ENCODE results near the gene PTPDC1. TPM values are rescaled to one million over a fixed set of nuclear protein-coding genes. Genes with fewer than 3 reads are reported as not detected.

Gene PTPDC1
- total and polyA plus RNA-seq, 7 experiments from 2014 or later: 2.5 to 8.5 (median 4.4) TPM

GRCh38 chr9:94156348-94157049, 72.2 kb downstream of the PTPDC1 start:
- peaks cover 10 to 35% (median 23%) of the 10 kb centered on the region in 7 donors for H3K4me1 Mint-ChIP-seq
- CTCF ChIA-PET: interaction anchor here (1.2 kb wide), 1 partner anchor 92 kb away, joined by 3 read pairs; no protein-coding TSS in a partner anchor
- intact Hi-C loops (cut with micrococcal nuclease): no loop called here
- peak overlapping the region in 2 of 9 donors; percentile 46 to 57 for H3K27ac Mint-ChIP-seq
- DNase-seq: no peak
- Histone ChIP-seq H3K4me1 (ENCODE audit: control insufficient read depth in 2 of 2, insufficient read depth in 2 of 2, low read length in 2 of 2) (peaks cover 0 to 15% of the 10 kb centered on the region in 2 donors), H3K27me3 (ENCODE audit: control insufficient read depth in 2 of 2, insufficient read depth in 2 of 2, low read length in 2 of 2) (no peaks in the 10 kb centered on the region), H3K4me3 (ENCODE audit: low read length) (no peak overlapping the region), H3K27ac (ENCODE audit: low read depth, low read length) (no peak overlapping the region), H3K9me3 (ENCODE audit: control insufficient read depth in 2 of 3, low read length in 3 of 3) (no peaks in the 10 kb centered on the region), H3K36me3 (ENCODE audit: control insufficient read depth in 2 of 3, insufficient read depth in 3 of 3, low read length in 3 of 3) (no peaks in the 10 kb centered on the region)
- no peak for ATAC-seq
- H3K9me3 Mint-ChIP-seq: peaks cover 0 to 10% (median 6%) of the 10 kb centered on the region in 11 donors
- H3K36me3 Mint-ChIP-seq: peaks cover 2 to 7% (median 5%) of the 10 kb centered on the region in 5 donors
- no peak overlapping the region for H3K4me3 Mint-ChIP-seq
- peaks cover 0 to 3% (median 0%) of the 10 kb centered on the region in 5 donors for H3K27me3 Mint-ChIP-seq
- POLR2A ChIA-PET: no interaction called here

DNA sequence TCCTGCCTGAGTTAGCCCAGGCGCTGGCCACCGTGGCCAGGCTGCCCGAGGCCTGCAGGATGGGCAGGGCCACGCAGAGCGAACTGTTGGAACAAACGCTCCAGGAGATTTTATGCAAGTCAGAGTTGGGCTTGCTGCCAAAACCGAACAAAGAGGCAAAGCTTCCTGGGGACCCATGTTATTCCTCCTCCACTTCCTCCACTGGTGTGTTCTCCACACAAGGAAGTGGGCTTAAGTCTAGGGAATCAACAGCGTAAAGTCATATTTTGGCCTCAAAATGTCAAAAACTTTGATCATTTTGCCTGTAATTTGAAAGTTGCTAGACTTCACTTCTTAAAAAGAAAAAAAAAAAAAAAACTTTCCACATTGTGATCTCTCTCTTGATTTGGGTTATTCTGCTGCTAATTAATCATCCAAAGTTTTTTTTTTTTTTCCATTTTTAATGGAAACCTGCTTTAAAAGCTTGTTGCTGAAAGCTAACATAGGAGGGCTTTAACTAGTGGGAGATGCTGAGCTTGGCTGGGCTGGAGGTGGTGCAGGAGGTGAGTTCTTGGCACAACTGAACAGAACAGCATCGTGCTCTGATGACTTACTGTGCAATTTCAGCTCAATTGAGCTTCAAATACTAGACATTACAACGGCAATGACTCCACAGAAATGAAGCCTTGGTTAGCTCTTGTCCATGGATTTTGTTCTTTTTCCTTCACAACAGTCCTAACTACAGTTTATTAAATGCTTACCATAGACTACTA, 73.0 kb downstream of the PTPDC1 start:
- Histone ChIP-seq H3K27ac (ENCODE audit: low read depth, low read length) (no peak overlapping the region), H3K27me3 (ENCODE audit: control insufficient read depth in 2 of 2, insufficient read depth in 2 of 2, low read length in 2 of 2) (no peaks in the 10 kb centered on the region), H3K4me3 (ENCODE audit: low read length) (no peak overlapping the region), H3K9me3 (ENCODE audit: control insufficient read depth in 2 of 3, low read length in 3 of 3) (no peaks in the 10 kb centered on the region), H3K4me1 (ENCODE audit: control insufficient read depth in 2 of 2, insufficient read depth in 2 of 2, low read length in 2 of 2) (peaks cover 0 to 15% of the 10 kb centered on the region in 2 donors), H3K36me3 (ENCODE audit: control insufficient read depth in 2 of 3, insufficient read depth in 3 of 3, low read length in 3 of 3) (no peaks in the 10 kb centered on the region)
- peaks cover 10 to 35% (median 23%) of the 10 kb centered on the region in 7 donors for H3K4me1 Mint-ChIP-seq
- ChIA-PET POLR2A (interaction anchor here (1.3 kb wide), 1 partner anchor 9 kb away, joined by 5 read pairs; no protein-coding TSS in a partner anchor), CTCF (interaction anchor here (1.2 kb wide), 1 partner anchor 93 kb away, joined by 3 read pairs; no protein-coding TSS in a partner anchor)
- no peak for DNase-seq
- H3K27me3 Mint-ChIP-seq: peaks cover 0 to 3% (median 0%) of the 10 kb centered on the region in 5 donors
- H3K36me3 Mint-ChIP-seq: peaks cover 2 to 7% (median 5%) of the 10 kb centered on the region in 5 donors
- H3K27ac Mint-ChIP-seq: peak overlapping the region in 3 of 9 donors; percentile 46 to 62 (median 57)
- no peak for ATAC-seq
- intact Hi-C loops (cut with micrococcal nuclease): no loop called here
- peak overlapping the region in 2 of 10 donors; percentile 32 to 52 for H3K4me3 Mint-ChIP-seq
- peaks cover 0 to 10% (median 6%) of the 10 kb centered on the region in 11 donors for H3K9me3 Mint-ChIP-seq

Other genes starting within 250 kb of the PTPDC1 start
- under 1 TPM in 2 of 5 experiments, not detected in 3; 0.19 to 0.56 TPM for gene BARX1, start 129.1 kb upstream of the PTPDC1 start, total RNA-seq
- not detected for gene BARX1, start 129.1 kb upstream of the PTPDC1 start, polyA plus RNA-seq
- 10 to 100 TPM in 3 of 5 experiments, 1 to 10 TPM in 2; 5.0 to 28.4 (median 12.9) TPM for gene ZNF169, start 174.8 kb downstream of the PTPDC1 start, total RNA-seq
- 1 to 10 TPM; 4.5 to 4.8 TPM for gene ZNF169, start 174.8 kb downstream of the PTPDC1 start, polyA plus RNA-seq
- not detected for gene NUTM2F, start 244.2 kb downstream of the PTPDC1 start, total RNA-seq
- not detected for gene NUTM2F, start 244.2 kb downstream of the PTPDC1 start, polyA plus RNA-seq